HepG2 (cell line): Measurements from ENCODE around the gene BRCA1. TPM values are rescaled to one million over a fixed set of nuclear protein-coding genes. Genes with fewer than 3 reads are reported as not detected.
A peak's percentile ranks its signal among the peaks of the same experiment; 100 is the strongest.

Source experiments
- BRCA1 ChIP-seq: sonication (generic); formaldehyde crosslinking; IDR thresholded peaks from 2 replicates; pipeline ENCODE4 v1.4.0; 2020; ENCODE audit warnings: missing genetic modification reagents
- MBD4 ChIP-seq: IDR thresholded peaks from 2 replicates; pipeline ENCODE4 v1.6.1; 2012; ENCODE audit warnings: low read length, inconsistent platforms, borderline replicate concordance
- MTA1 ChIP-seq: sonication (generic); formaldehyde crosslinking; IDR thresholded peaks from 2 replicates; pipeline ENCODE4 v1.4.0; 2020; ENCODE audit warnings: missing genetic modification reagents, mild to moderate bottlenecking, borderline replicate concordance
- MYC ChIP-seq: sonication (generic); formaldehyde crosslinking; IDR thresholded peaks from 2 replicates; pipeline ENCODE4 v1.9.0; 2021; ENCODE audit warnings: missing genetic modification reagents, borderline replicate concordance
- MZF1 ChIP-seq: sonication (generic); formaldehyde crosslinking; IDR thresholded peaks from 2 replicates; pipeline ENCODE4 v1.8.1; 2023; ENCODE audit warnings: mild to moderate bottlenecking, missing genetic modification reagents, borderline replicate concordance
- POLR2A ChIP-seq, 2 experiments: IDR thresholded peaks; 2 replicates each; pipeline ENCODE4 v1.6.1; 2011; ENCODE audit warnings: low read depth in 2 of 2, low read length in 2 of 2, mild to moderate bottlenecking in 1 of 2, moderate library complexity in 1 of 2; ENCODE audit not compliant: insufficient read depth in 1 of 2
- RBFOX2 ChIP-seq: fragments of 200-400 bp; formaldehyde crosslinking; IDR thresholded peaks from 2 replicates; pipeline ENCODE4 v1.6.1; 2017; ENCODE audit warnings: low read depth, mild to moderate bottlenecking, low read length
- RXRB ChIP-seq: IDR thresholded peaks from 2 replicates; pipeline ENCODE4 v1.6.1; 2016; ENCODE audit warnings: borderline replicate concordance, missing genetic modification reagents, missing compliant biosample characterization
- STAG1 ChIP-seq: sonication (generic); formaldehyde crosslinking; IDR thresholded peaks from 2 replicates; pipeline ENCODE4 v1.4.0; 2020; ENCODE audit warnings: missing genetic modification reagents
- ZBTB3 ChIP-seq: sonication (generic); formaldehyde crosslinking; IDR thresholded peaks from 2 replicates; pipeline ENCODE4 v1.4.0; 2020; ENCODE audit warnings: low read depth, mild to moderate bottlenecking, moderate library complexity, missing genetic modification reagents, borderline replicate concordance
- ZNF160 ChIP-seq: sonication (generic); formaldehyde crosslinking; IDR thresholded peaks from 2 replicates; pipeline ENCODE4 v1.8.0; 2022; ENCODE audit warnings: mild to moderate bottlenecking, inconsistent platforms, missing genetic modification reagents
- ZNF841 ChIP-seq: sonication (generic); formaldehyde crosslinking; IDR thresholded peaks from 2 replicates; pipeline ENCODE4 v1.8.1; 2023; ENCODE audit warnings: missing genetic modification reagents, borderline replicate concordance
- ZZZ3 ChIP-seq: sonication (generic); formaldehyde crosslinking; IDR thresholded peaks from 2 replicates; pipeline ENCODE4 v1.4.0; 2020; ENCODE audit warnings: missing genetic modification reagents, mild to moderate bottlenecking, borderline replicate concordance
- polyA plus RNA-seq, 8 experiments: library from polyadenylated mRNA; depleted of rRNA in 3 of 8; stranded (reverse) in 7 of 8; unstranded in 1 of 8; fragments of >200 nt; fragmentation: Illumina TruSeq in 4 of 8; extraction: Trizol in 4 of 8; gene quantifications; 2 replicates each; pipeline versions ENCODE4 v1.2.1 to v1.2.3, GENCODE V29; 2011 to 2016; ENCODE audit warnings: low read depth in 4 of 8, missing spikeins in 1 of 8, mixed read lengths in 1 of 8; ENCODE audit not compliant: insufficient read depth in 1 of 8
- total RNA-seq, 5 experiments: library from RNA; depleted of rRNA; stranded (reverse); fragments of >200 nt; fragmentation: Illumina TruSeq; extraction: Trizol; gene quantifications; 2 replicates each; pipeline ENCODE4 v1.2.3, GENCODE V29; 2016; ENCODE audit warnings: low read depth in 1 of 5
- TF ChIP-seq, protein P1 (sequence below): sonication (generic); formaldehyde crosslinking; IDR thresholded peaks from 2 replicates; pipeline ENCODE4 v1.4.0; 2020; ENCODE audit warnings: missing genetic modification reagents, mild to moderate bottlenecking, borderline replicate concordance
- TF ChIP-seq, protein P2 (sequence below): sonication (generic); formaldehyde crosslinking; IDR thresholded peaks from 2 replicates; pipeline ENCODE4 v1.9.0; 2022; ENCODE audit warnings: missing genetic modification reagents, mild to moderate bottlenecking, borderline replicate concordance
- TF ChIP-seq, protein P3 (sequence below): sonication (generic); formaldehyde crosslinking; IDR thresholded peaks from 2 replicates; pipeline ENCODE4 v1.4.0; 2020; ENCODE audit warnings: mild to moderate bottlenecking, missing genetic modification reagents
- TF ChIP-seq, protein P4 (sequence below): sonication (generic); formaldehyde crosslinking; IDR thresholded peaks from 2 replicates; pipeline ENCODE4 v1.8.1; 2023; ENCODE audit warnings: mild to moderate bottlenecking, moderate library complexity, missing genetic modification reagents
- TF ChIP-seq, protein P5 (sequence below): IDR thresholded peaks from 2 replicates; pipeline ENCODE4 v1.6.1; 2012; ENCODE audit warnings: low read depth, low read length, improper control_type of control experiment
- TF ChIP-seq, protein P6 (sequence below): sonication (generic); formaldehyde crosslinking; IDR thresholded peaks from 2 replicates; pipeline ENCODE4 v1.5.0; 2020; ENCODE audit warnings: missing genetic modification reagents

Gene BRCA1
- total and polyA plus RNA-seq, 2 of the 13 experiments (the other 11 are each of a cell fraction or from before 2014, with no cell fraction given): 13.3 to 37.5 TPM

DNA sequence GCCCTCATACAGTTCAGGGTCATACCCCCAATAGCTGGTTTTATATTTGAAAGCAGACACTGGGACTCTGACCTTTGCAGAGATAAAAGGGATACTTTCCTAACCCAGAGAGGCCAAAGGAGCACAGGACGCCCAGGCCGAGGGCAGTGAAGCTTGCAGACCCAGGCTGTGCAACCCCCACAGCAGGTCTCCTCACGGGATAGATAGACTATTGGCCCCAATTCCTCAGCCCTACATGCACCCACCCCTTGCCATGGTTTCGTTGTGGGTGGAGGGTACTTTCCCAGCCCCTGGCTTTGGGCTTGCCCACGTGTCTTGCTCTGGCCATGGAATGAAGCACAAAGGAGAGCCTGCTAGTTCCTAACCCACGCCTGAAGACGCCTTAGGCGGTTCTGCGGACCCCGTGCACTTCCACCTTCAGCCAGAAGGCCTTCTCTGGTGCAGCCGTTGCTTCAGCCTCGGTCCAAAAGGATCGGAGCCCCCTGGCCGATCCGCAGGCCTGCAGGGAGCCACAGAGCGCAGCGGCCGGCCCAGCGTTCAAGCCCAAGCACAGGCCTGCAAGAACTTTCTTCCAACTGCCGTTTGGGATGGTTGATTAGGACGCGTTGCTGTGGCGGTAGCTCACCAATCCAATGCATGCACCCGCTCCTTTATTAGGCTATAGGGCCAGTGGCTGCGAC is 9.8 kb upstream of the BRCA1 start (continued):
- TF ChIP-seq, protein P1, sequence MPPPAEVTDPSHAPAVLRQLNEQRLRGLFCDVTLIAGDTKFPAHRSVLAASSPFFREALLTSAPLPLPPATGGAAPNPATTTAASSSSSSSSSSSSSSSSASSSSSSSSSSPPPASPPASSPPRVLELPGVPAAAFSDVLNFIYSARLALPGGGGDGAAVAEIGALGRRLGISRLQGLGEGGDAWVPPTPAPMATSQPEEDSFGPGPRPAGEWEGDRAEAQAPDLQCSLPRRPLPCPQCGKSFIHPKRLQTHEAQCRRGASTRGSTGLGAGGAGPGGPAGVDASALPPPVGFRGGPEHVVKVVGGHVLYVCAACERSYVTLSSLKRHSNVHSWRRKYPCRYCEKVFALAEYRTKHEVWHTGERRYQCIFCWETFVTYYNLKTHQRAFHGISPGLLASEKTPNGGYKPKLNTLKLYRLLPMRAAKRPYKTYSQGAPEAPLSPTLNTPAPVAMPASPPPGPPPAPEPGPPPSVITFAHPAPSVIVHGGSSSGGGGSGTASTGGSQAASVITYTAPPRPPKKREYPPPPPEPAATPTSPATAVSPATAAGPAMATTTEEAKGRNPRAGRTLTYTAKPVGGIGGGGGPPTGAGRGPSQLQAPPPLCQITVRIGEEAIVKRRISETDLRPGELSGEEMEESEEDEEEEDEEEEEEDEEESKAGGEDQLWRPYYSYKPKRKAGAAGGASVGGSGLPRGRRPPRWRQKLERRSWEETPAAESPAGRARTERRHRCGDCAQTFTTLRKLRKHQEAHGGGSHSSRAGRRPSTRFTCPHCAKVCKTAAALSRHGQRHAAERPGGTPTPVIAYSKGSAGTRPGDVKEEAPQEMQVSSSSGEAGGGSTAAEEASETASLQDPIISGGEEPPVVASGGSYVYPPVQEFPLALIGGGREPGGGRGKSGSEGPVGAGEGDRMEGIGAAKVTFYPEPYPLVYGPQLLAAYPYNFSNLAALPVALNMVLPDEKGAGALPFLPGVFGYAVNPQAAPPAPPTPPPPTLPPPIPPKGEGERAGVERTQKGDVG (CRISPR knock-in tag): no peak
- TF ChIP-seq POLR2A (IDR thresholded peaks at IDR 0.05; ENCODE audit: insufficient read depth in 1 of 2, low read depth in 2 of 2, low read length in 2 of 2) (peak; percentile 44 to 58; a peak in 3 of 4 replicates), MTA1 (0 out of 2 replicates have a peak, but pooled peaks have one; percentile 22), MBD4 (no peak), MZF1 (no peak), ZBTB3 (CRISPR knock-in tag) (no peak), ZZZ3 (CRISPR knock-in tag) (no peak), ZNF841 (CRISPR knock-in tag) (no peak), ZNF160 (CRISPR knock-in tag) (no peak), MYC (peak; percentile 58; the same call in 1 of the 2 replicates), RBFOX2 (peak; percentile 70; the same call in 1 of the 2 replicates), STAG1 (peak; percentile 18; the same call in 1 of the 2 replicates), BRCA1 (CRISPR knock-in tag) (no peak), RXRB (CRISPR knock-in tag) (peak; percentile 79)
- TF ChIP-seq, protein P2, sequence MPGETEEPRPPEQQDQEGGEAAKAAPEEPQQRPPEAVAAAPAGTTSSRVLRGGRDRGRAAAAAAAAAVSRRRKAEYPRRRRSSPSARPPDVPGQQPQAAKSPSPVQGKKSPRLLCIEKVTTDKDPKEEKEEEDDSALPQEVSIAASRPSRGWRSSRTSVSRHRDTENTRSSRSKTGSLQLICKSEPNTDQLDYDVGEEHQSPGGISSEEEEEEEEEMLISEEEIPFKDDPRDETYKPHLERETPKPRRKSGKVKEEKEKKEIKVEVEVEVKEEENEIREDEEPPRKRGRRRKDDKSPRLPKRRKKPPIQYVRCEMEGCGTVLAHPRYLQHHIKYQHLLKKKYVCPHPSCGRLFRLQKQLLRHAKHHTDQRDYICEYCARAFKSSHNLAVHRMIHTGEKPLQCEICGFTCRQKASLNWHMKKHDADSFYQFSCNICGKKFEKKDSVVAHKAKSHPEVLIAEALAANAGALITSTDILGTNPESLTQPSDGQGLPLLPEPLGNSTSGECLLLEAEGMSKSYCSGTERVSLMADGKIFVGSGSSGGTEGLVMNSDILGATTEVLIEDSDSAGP (CRISPR knock-in tag): peak; percentile 50; the same call in 1 of the 2 replicates
- TF ChIP-seq, protein P3, sequence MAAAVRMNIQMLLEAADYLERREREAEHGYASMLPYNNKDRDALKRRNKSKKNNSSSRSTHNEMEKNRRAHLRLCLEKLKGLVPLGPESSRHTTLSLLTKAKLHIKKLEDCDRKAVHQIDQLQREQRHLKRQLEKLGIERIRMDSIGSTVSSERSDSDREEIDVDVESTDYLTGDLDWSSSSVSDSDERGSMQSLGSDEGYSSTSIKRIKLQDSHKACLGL (CRISPR knock-in tag): no peak
- TF ChIP-seq, protein P4, sequence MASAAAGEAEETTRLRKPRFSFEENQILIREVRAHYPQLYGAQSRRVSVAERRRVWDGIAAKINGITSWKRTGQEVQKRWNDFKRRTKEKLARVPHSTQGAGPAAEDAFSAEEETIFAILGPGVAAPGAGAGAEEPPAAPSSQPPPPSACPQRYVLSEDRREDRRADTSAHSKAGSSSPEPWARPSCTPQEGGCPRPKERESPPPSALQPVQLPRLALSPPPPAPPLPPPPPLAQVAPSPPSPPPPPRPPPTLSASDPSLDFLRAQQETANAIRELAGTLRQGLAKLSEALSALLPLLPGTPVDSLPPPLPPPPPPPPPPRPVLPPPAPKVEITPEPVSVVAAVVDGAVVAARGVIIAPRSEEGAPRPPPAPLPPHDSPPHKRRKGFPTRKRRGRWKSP (CRISPR knock-in tag): no peak
- TF ChIP-seq, protein P5, sequence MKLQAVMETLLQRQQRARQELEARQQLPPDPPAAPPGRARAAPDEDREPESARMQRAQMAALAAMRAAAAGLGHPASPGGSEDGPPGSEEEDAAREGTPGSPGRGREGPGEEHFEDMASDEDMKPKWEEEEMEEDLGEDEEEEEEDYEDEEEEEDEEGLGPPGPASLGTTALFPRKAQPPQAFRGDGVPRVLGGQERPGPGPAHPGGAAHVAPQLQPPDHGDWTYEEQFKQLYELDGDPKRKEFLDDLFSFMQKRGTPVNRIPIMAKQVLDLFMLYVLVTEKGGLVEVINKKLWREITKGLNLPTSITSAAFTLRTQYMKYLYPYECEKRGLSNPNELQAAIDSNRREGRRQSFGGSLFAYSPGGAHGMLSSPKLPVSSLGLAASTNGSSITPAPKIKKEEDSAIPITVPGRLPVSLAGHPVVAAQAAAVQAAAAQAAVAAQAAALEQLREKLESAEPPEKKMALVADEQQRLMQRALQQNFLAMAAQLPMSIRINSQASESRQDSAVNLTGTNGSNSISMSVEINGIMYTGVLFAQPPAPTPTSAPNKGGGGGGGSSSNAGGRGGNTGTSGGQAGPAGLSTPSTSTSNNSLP: peak; percentile 82
- TF ChIP-seq, protein P6, sequence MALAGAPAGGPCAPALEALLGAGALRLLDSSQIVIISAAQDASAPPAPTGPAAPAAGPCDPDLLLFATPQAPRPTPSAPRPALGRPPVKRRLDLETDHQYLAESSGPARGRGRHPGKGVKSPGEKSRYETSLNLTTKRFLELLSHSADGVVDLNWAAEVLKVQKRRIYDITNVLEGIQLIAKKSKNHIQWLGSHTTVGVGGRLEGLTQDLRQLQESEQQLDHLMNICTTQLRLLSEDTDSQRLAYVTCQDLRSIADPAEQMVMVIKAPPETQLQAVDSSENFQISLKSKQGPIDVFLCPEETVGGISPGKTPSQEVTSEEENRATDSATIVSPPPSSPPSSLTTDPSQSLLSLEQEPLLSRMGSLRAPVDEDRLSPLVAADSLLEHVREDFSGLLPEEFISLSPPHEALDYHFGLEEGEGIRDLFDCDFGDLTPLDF: no peak
